Brain pericyte (primary cell): ENCODE results near the gene TTC34.

ENCODE experiments used
- DNase-seq: peaks from one replicate; pipeline ENCODE4 v3.0.0-alpha.2; 2012; ENCODE audit warnings: low read depth, low spot score

TTC34 gene

GRCh38 chr1:2606881-2607621 lies 194.4 kb downstream of the TTC34 start:
- DNase-seq, result no peak

- DNase-seq, result no peak
Observed at GRCh38 chr1:2606396-2606880, 195.1 kb downstream of the TTC34 start.

- no peak for DNase-seq
Observed at GRCh38 chr1:2605509-2606395, 195.7 kb downstream of the TTC34 start.

GRCh38 chr1:2604844-2605508 lies 196.5 kb downstream of the TTC34 start:
- DNase-seq, result no peak

- DNase-seq, result no peak
Observed at GRCh38 chr1:2604156-2604843, 197.2 kb downstream of the TTC34 start.

- no peak for DNase-seq
Observed at GRCh38 chr1:2603521-2604155, 197.9 kb downstream of the TTC34 start.

GRCh38 chr1:2602866-2603520 lies 198.5 kb downstream of the TTC34 start:
- DNase-seq, result no peak

- no peak for DNase-seq
Observed at GRCh38 chr1:2602311-2602835, 199.1 kb downstream of the TTC34 start.

- DNase-seq, result no peak
Observed at GRCh38 chr1:2601721-2602303, 199.7 kb downstream of the TTC34 start.

GRCh38 chr1:2598329-2598931 lies 203.1 kb downstream of the TTC34 start:
- no peak for DNase-seq

GRCh38 chr1:2597441-2598328 lies 203.8 kb downstream of the TTC34 start:
- DNase-seq, result no peak

GRCh38 chr1:2596530-2597333 lies 204.8 kb downstream of the TTC34 start:
- no peak for DNase-seq

- DNase-seq, result no peak
Observed at GRCh38 chr1:2595812-2596529, 205.5 kb downstream of the TTC34 start.

GRCh38 chr1:2595261-2595811 lies 206.2 kb downstream of the TTC34 start:
- no peak for DNase-seq

- DNase-seq, result no peak
Observed at GRCh38 chr1:2594641-2595131, 206.8 kb downstream of the TTC34 start.

- no peak for DNase-seq
Observed at GRCh38 chr1:2594001-2594640, 207.4 kb downstream of the TTC34 start.
